Measurements from ENCODE around the gene MTMR4.
"Not testable (repeated sequence)": the region's sequence is repeated elsewhere in the genome, so short reads cannot be mapped to it uniquely, and the experiment has no call there.

MTMR4 gene

DNA sequence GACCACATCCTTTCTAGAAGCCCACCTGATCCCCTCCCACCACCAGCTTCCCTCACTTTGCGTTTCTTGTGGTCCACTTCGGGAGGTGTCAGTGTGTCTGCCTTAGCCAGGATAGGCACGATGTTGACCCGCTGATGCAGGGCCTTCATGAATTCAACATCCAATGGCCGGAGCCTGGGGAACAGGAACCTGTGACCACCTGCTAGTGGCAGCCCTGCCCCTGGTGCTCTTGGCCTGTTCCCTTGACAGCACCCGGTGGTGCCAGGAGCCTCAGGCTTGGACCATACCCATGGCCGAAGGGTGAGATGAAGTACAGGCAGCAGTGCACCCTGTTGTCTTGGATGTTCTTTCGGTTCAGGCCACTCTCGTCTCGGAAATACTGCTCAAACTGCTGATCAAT is 7.2 kb upstream of the MTMR4 start:
- DNase-seq: no peak

DNA sequence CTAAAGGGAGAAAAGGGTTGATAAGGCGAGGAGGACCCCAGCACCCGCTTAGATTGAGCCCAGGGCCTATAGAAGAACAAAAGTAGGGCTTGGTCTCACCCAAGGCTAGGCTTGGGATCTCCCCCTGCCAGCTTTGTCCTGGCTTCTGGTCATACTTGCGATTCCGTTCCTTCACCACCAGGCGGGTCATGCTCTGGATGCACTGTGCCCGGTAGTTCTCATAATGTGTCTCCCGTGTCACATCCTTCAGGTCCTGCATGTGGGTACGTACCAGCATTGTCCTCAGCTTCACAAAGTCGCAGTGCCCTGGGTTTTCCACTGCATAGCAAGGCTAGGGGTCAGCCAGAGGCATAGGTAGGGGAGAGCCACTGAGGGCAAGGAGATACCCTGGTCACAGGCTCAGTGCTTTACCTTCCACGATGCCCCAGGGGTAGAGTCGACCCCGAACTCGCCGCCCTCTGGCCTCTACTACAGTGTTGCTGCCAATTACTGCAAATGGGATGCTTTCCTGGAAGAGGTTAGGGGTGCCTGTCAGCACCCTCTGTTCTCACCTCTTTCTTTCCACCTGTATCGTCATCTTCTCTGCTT is 6.5 kb upstream of the MTMR4 start:
- DNase-seq: no peak

DNA sequence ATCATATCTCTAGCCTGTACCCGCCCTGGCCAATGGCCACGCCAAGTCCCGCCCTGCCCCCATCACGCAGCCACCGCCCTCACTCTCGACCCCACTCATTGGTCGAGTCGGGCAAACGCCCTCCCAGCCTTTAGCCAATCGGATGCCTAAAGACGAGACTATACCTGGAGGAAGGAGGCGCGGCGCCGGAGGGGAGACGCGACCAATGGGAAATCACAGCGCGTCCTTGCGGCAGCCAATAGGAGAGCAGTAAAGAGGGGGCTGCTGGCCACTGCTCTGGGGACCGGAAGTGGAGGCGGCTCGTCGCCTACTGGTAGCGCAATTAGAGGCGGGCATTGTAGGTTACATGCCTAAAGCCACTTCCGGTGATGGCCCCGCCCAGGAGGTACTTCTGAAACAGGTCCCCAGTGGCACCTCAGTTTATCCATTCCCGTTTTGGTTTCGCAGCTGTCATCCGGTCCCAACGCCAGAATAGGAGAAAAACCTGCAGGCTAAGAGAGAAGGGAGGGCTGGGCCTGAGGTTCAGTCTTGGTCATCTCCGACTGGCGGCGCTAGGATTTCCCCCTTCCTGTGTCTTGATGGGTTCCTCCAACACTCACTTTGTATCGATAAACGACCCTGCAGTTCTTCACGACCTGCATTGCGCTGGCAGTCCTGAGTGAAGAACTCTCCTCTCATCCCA is 3.6 kb upstream of the MTMR4 start:
- DNase-seq: peak; percentile 100

DNA sequence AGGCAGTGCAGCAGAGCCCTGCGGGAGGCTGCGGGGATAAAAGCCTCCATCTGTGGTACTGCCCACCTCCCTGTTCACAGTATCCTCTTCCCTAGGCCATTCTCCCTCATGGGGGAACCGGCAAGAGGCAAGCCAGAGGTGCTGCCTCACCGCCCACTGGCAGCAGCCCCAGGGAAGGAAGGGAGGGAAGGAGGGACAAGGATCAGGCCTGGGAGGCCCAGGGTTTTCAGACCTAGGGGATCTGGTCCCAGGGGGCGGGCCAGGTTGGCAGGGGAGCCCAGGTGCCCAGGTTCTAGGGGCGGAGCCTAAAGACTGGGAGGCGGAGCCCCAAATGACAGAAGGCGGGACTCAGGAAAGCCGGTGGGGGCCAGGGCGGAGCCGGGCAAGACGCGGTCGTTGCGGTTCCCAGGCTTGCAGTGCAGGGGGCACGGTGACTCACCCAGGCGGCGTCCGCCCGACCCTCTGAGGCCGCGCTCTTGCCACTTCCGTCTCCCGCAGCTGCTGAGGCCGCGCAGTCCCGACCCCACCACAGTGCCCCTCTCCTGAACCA is 3.0 kb upstream of the MTMR4 start:
- no peak for DNase-seq

DNA sequence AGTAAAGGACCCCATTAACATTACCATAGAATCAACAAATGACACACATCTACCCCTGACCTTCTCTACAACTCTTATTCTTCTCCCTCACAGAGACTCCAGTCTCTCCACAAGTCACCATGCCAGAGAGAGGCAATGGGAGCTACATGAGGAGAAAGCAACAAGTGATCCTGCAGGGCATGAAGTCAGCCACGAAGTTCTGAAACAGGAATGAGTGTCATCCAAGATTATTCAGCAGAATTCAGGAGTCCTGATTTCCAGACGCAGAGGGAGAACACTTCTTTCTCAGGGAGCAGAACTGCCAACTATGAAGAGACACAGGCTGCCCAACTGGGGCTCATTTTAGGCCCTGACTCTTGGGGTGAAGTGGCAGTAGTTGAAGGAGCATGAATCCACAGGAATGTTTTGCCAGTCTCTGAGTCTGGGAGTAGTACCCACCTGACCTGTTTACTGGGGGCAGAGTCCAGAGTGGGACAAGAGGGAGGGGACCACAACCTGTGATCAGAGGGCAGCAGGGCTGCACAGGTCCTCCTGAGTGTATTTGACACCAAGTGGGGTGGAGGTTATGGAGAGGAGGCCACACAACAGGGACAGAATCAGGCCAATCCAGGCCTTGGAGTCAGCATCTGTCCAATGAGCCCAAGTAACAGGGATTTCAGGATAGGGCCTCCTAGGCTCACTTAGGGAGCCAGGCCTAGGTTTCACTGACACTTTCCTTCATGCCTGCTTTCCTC is 2.4 kb upstream of the MTMR4 start:
- no peak for DNase-seq

DNA sequence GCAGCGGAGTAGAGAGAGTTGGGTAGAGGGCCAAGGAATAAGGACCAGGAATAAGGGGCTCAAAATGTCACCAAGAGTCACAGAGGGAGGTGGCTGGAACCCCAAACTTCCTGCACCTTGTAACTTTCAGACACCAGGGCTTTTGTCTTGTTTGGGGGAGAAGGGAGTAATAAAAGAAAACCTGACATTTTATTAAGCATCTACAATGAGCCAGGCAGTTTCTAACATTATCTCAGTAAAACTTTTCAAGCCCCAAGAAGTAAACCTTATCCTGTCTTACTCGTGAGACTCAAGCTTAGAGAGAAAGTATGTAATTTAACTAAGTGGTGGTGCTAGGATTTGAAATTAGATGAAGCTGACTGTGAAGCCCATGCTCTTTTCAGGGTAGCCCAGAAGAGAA is 848 bp upstream of the MTMR4 start:
- DNase-seq: no peak

DNA sequence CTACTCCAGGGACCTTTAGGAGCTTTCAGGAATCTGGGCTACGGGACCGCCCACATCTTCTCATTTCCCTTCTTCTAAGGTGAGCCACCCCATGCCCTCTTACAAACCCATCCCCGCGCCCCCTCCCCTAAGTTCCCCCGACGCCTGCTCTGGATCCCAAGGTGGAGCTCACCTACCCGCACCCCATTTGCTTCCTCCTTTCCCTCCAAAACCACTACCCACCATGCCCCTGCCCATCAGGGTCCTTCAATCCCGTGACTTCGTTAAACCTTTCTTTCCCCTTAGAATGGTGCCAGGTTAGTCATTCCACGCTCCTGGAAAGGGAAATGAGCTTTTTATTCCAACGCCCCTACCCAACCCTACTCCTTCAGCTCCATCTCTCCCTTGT is 326 bp upstream of the MTMR4 start:
- no peak for DNase-seq

DNA sequence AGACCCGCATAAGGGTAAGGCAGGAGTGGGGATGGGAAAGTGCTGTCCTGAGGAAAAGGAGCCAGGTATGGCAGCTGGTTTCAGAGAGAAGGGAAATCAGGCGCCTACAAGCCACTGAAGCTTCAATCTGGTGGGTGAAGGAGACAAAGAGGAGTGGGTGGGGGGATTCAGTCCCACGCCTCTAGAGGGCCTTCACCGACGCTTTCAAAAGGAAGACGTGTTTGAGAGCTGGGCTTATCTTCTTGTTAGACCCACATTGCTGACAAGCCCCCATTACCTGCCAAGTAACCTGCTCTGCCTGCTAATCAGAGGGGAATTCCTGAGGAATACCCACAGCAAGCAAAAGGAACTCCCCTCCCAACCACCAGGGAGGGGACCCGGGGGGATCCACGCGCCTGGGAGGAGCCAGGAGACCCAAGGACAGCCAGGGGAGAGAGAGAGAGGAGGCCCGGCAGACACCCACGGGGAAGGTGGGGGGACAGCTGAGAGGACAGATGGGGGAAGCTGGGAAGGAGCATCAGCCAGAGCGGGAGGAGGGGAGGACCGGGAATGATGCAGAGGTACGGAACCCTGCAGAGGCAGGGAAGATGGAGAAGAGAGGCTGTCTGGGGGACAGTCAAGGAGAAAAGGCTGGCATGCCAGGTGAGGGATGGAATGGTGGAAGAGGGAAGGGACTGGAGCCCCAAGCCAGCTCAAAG is 1.0 kb downstream of the MTMR4 start:
- no peak for DNase-seq

DNA sequence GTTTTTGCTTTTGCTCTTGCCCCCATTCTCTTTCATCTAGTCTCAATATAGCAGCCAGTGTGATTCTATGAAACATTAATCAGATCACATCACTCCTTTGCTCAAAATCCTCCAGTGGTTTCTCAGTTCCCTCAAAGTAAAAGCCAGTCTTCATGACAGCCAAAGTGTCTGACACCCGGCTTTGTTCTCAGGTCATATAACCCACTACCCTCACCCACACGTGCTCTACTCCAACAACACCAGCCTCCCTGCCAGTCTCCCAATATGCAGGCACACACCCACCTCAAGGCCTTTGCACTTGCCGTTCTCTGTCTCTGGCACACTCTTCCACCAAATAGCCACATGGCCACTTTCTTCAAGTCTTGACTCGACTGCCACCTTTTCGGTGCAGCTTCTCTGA is 4.4 kb downstream of the MTMR4 start:
- DNase-seq: no peak

DNA sequence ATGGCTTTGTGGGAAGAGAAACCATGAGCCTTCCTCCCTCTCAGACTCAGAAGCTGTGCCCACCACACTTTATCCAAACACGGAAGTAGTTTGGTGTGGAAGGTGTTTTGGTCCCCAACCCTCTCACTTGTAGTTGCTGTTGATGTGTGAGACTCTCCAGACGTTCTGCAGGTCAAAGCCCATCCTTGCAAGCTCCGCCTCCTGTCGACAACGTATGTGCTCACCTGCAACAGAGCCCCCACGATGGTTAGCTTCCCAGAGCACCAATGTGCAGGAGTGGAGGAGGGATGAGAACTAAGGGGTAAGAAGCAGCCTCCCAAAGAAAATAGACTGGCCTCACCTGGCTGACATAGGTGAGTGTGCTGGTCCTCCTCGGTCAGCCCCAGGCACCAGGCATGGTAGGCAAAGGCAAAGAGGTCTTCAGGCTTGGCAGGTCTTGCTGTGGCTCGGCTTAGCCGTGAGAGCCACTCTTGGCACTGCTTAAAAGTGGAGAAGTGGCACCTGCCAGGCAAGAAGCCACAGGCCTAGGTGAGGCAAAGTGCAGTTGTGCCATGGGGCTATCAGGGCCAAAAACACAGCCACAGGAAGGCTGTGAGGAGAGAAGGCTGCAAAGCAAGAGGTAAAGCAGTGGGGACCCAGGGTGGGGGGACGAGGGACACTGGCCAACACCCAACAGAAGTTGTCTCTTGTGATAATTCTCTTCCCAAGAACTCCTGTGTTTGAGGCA is 5.9 kb downstream of the MTMR4 start:
- no peak for DNase-seq

DNA sequence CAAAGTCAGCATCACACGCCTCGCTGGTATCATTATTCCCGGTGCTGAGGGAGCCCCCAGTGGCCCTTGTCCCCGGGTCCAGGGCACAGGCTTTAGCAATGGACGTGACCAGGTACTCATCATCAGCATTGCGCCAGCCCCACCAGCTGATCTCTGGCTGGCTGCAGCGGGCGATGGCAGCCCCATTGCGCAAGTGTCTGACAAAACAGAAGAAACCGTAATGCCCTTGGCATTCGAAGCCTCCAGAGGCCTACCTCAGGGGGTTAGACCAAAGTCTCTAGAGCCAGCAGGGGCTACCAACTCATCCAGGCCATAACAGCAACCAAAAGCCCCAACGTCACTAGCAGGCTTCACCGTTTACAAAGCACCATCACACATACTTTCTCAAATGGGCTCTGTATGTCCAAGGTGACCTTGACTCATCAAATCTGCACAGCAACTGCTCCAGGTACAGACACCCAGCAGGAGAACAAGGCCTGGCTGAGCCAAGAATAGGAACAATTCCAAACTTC is 7.3 kb downstream of the MTMR4 start:
- no peak for DNase-seq

DNA sequence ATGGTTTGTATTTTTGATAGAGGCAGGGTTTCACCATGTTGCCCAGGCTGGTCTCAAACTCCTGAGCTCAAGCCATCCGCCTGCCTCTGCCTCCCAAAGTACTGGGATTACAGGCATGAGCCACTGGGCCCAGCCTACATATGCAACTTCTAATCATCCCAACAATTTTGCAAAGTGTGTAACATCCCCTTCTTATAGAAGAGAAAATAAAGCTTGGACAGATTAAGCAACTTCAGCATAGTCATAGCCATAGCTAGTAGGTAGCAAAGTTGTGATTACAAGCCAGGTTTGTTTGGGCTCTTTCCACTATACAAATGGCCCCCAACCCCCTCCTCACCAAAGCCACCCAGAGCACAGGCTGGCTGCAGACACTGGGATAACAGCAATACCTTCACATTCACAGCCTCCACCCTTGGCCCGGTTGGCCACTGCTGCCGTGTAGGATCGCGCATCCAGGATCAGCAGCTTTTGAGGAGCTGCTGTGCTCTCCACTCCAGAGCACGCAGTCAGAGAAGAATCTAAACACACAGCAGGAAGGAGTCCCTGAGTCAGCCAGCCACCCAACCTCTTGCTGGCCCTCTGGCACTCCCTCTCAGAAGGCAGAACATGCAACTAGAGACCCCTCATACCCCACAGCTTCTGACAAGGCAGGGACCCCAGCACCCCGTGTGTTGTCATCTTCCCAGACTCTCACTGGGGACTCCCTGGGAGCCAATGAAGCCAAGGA is 7.9 kb downstream of the MTMR4 start:
- DNase-seq: no peak

DNA sequence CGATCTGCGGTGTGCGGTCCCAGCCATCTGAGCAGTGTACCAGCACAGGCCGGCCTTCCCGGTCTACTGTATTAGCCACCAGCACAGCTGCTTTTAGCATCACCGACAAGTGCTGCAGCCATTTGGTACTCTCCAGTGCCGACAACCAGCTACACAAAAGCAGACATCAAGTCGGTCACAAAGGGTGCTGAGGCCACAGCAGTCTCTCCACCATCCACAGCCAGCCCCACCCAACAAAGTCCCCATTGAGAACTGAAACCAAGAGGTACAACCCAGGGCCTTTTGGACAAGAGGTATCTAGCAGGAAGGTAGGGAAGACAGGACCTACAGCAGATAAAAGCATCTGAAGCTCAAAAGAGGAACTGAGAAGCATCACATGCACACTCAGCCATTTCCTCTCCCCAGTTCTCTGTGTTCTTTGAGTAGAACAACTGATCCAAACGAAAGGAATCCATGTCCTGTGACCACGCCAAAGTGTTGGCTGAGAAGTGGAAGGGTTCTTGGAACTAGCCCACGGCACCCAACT is 9.5 kb downstream of the MTMR4 start:
- no peak for DNase-seq

DNA sequence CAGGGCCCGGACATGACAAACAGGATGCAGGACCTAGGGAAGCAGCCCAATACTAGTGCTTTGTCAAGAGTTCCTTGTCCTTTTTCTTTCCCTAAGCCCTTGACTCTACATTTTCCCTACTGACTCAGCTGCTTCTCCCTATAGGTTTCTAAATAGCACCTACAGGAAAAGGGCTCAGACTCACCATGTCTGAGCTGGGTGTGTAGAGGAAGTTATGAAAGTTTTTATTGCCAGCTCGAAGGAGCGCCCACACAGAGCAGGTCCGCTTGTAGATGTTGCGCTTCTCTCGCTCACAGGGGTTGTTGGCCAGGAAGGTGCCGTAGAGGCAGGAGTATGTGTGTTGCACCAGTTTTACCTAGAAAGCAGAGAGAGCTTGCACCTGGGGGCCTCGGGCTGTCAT is 10.6 kb downstream of the MTMR4 start:
- DNase-seq: no peak

DNA sequence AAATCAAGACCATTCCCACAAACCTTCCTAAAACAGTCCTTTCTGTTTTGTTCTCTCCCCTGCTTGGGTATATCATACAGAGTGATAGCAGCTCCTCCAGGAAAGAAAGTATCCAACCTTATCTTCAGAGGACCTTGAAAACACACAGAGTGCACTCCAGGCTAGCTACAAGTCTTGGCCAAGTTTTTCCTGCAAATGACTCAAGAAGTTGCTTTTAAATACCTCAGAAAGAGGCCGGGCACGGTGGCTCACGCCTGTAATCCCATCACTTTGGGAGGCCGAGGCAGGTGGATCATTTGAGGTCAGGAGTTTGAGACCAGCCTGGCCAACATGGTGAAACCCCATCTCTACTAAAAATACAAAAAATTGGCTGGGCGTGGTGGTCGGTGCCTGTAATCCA is 11.3 kb downstream of the MTMR4 start:
- DNase-seq: not testable (repeated sequence)

DNA sequence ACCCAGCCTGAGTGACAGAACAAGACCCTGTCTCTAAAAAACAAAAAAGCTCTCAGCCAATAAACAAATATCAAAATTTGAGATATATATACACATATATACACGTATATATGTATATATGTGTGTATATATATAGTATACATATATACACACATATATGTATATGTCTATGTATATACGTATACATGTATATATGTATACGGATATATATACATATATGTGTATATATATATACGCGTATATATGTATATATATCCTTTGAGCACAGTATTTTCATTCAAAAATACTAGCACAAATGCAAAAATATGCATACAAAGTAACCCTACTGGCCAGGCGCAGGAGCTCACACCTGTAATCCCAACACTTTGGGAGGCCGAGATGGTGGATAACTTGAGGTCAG is 13.0 kb downstream of the MTMR4 start:
- DNase-seq: no peak

DNA sequence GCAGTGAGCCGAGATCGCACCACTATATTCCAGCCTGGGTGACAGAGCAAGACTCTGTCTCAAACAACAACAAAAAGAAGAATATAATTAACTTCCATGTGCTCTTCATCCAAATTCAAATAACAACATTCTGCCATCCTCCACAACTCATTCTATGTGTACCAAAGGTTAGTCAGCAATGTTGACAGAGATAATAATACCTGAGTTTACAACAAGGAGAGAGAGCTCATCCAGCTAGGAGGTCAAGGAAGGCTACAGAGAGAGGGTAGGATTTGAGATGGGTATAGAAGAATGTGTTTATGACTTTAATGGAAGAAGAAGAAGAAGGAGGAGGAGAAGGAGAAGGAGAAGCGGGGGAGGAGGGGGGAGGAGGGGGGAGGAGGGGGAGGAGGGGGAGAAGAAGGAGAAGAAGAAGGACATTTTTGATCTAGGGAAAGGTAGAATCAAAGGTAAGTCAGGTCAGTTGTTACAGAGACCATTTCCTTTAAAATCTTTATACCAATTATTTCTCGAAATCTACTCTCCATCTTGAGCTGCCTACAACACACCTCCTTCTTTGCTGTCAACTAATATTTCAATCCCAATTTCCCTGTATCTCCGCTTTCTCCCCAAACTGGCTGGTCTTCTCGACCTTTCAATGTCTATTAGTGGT is 16.1 kb downstream of the MTMR4 start:
- DNase-seq: no peak

DNA sequence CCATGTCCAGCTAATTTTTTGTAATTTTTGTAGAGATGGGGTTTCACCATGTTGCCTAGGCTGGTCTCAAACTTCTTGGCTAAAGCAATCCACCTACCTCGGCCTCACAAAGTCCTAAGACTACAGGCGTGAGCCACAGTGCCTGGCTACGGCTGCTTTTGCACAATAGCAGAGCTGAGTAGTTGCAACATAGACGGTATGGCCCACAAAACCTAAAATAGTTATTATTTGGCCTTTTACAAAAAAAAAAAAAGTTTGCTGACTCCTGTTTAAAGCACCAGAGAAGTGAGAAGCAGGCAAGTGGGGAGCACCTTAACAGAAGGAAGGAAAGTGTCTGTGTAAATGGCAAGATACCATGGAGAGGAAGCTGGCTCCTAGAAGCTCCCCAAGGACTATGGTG is 20.9 kb downstream of the MTMR4 start:
- no peak for DNase-seq

DNA sequence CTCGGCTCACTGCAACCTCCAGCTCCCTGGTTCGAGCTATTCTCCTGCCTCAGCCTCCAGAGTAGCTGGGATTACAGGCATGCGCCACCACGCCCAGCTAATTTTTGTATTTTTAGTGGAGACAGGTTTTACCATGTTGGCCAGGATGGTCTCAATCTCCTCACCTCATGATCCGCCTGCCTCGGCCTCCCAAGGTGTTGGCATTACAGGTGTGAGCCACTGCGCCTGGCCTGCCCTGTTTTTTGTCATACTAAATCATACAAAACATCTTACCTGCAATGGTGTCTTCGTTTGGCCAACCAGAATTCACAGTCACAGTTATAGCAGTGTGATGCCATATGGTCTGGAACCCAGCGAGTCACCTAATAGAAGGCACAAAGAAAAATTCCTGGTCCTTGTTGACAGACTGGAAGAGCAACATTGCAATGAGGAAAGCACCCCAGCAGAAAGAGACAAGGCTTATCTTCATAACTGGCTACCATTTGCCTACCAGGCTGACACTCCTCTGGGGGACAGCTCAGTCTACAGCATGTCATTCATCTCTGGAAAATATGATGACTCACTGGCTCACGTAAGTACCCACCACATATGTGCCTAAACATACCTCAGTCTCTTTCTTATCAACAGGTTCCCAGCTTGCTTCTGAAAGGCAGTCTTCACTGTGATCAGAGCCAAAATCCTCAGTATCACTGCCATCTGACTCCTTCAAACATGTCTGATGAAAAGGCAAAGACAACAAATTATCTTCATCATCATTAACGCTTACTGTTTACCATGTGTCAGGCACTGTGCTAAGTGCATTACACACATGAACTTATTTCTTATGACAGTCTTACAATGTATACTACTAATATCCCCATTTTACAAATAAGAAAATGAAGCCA is 22.0 kb downstream of the MTMR4 start:
- no peak for DNase-seq

DNA sequence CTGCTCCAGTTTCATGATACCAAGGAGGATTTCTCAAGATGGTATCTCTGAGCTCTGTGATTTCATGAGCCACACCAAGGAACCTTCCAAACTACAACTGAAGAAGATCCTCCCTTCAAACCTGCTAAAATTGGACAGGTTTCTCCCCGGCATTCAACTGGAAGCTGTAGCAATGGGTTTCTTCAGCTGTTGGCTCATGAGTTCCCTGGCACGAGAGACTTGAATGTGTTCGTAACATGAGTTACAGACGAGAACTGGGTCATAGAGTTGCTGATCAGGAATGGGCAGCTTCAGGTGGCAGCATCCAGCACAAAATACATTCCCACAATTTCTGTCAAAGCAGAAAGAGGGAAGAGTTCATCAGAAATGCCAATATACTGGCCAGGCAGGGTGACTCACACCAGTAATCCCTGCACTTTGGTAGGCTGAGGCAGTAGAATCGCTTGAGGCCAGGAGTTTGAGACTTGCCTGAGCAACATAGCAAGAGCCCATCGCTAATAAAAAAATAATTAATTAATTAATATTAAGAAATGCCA is 22.9 kb downstream of the MTMR4 start:
- DNase-seq: no peak
